ENCODE measurements around the gene MINPP1.
"Not testable (repeated sequence)": the region's sequence is repeated elsewhere in the genome, so short reads cannot be mapped to it uniquely, and the experiment has no call there.

The MINPP1 gene, protein sequence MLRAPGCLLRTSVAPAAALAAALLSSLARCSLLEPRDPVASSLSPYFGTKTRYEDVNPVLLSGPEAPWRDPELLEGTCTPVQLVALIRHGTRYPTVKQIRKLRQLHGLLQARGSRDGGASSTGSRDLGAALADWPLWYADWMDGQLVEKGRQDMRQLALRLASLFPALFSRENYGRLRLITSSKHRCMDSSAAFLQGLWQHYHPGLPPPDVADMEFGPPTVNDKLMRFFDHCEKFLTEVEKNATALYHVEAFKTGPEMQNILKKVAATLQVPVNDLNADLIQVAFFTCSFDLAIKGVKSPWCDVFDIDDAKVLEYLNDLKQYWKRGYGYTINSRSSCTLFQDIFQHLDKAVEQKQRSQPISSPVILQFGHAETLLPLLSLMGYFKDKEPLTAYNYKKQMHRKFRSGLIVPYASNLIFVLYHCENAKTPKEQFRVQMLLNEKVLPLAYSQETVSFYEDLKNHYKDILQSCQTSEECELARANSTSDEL

DNA sequence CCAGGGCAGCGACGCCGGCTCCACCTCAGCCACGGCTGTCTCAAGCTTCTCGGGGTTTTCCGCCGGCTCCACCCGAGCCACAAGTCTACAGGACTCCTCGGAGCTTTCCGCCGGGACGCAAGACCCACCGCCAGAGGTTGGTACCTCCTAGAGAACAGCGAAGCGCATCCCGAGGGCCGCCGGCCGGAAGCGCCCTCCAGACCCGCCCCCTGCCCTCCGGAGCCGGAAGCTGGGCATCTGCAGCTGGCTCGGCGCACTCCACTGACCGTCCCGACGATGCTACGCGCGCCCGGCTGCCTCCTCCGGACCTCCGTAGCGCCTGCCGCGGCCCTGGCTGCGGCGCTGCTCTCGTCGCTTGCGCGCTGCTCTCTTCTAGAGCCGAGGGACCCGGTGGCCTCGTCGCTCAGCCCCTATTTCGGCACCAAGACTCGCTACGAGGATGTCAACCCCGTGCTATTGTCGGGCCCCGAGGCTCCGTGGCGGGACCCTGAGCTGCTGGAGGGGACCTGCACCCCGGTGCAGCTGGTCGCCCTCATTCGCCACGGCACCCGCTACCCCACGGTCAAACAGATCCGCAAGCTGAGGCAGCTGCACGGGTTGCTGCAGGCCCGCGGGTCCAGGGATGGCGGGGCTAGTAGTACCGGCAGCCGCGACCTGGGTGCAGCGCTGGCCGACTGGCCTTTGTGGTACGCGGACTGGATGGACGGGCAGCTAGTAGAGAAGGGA, at the start of gene MINPP1:
TSS of gene MINPP1 (plus strand) at position 254 of the 726 bp plus-strand sequence. CDS start at position 277, 23 bp downstream.
- DNase-seq (ENCODE audit: low read depth in 2 of 2, low spot score in 1 of 2): peak; percentile 14 to 40

DNA sequence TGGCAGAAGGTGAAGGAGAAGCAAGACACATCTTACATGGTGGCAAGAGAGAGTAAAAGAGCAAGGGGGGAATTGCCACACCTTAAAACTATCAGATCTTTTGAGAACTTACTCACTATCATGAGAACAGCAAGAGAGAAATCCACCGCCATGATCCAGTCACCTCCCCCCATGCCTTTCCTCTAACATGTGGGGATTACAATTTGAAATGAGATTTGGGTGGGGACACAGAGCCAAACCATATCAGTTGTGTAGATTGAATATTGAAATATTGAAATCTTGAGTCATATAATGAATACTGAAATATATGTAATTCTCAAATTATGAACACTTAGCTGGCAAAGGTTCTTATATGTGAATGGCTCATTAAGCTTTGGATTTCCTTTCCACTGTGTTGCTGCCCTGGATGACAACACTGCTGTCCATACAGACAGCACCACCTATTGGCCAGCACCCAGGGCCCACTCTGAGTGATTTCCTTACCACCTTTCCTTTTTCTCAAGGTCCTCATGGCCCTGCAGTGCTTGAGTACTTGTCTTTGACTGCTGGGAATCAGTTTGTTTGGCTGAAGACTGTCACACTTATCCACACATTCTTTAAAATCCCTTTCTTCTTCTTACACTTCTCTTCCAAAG, 48.0 kb upstream of the MINPP1 start:
- DNase-seq (ENCODE audit: low read depth in 2 of 2, low spot score in 1 of 2): not testable (repeated sequence)

GRCh38 chr10:87461751-87462150, 42.9 kb upstream of the MINPP1 start:
- DNase-seq (ENCODE audit: low read depth in 2 of 2, low spot score in 1 of 2): not testable (repeated sequence)

- not testable (repeated sequence) for DNase-seq (ENCODE audit: low read depth in 2 of 2, low spot score in 1 of 2)
Measured at GRCh38 chr10:87466849-87467248, 37.8 kb upstream of the MINPP1 start.

GRCh38 chr10:87488733-87489132, 16.0 kb upstream of the MINPP1 start:
- not testable (repeated sequence) for DNase-seq (ENCODE audit: low read depth in 2 of 2, low spot score in 1 of 2)

GRCh38 chr10:87490285-87490684, 14.4 kb upstream of the MINPP1 start:
- not testable (repeated sequence) for DNase-seq (ENCODE audit: low read depth in 2 of 2, low spot score in 1 of 2)

DNA sequence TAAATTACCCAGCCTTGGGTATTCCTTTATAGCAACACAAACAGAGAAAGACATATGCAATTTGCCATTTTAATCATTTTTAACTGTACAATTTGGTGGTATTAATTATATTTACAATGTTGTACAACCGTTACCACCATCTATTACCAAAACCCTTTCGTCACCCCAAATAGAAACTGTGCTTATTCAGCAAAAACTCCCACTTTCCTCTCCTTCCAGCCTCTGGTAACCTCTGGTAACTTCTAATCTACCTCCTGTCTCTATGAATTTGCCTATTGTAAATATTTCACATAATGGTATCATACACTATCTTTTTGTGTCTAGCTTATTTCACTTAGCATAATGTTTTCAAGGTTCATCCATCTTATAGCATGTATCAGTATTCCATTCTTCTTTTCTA, 12.2 kb upstream of the MINPP1 start:
- not testable (repeated sequence) for DNase-seq (ENCODE audit: low read depth in 2 of 2, low spot score in 1 of 2)

DNA sequence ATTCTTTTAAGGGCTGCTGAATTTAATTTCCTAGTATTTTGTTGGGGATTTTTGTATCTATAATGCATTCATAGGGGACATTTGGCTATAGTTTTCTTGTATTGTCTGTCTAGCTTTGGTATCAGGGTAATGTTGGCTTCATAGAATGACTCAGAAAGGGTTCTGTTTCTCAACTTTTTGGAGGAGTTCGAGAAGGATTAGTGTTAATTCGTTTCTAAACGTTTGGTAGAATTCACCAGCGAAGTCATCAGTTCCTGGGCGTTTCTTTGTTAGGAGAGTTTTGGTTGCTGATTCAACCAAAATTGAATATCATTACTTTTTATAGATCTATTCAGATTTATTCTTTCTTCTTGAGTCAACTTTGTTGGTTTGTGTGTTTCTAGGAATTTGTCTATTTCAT, 9.2 kb upstream of the MINPP1 start:
- not testable (repeated sequence) for DNase-seq (ENCODE audit: low read depth in 2 of 2, low spot score in 1 of 2)

DNA sequence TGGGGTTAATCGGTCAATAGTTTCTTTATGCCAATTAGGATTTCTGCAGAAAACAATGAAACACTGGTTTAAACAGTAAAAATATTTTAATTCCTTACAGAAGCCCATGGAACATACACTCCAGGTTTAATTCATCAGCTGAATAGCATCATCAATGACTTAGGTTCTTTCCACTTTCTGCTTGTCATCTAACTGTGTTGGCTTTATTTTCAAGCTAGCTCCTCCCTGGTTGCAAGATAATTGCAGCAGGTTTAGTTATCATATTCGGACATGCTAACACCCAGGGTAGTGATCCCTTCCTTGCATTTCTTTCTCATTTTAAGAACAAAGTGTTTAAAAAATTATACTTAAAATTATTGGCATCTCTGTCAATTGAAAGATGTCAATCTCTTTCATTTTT, 7.3 kb upstream of the MINPP1 start:
- DNase-seq (ENCODE audit: low read depth in 2 of 2, low spot score in 1 of 2): not testable (repeated sequence)

DNA sequence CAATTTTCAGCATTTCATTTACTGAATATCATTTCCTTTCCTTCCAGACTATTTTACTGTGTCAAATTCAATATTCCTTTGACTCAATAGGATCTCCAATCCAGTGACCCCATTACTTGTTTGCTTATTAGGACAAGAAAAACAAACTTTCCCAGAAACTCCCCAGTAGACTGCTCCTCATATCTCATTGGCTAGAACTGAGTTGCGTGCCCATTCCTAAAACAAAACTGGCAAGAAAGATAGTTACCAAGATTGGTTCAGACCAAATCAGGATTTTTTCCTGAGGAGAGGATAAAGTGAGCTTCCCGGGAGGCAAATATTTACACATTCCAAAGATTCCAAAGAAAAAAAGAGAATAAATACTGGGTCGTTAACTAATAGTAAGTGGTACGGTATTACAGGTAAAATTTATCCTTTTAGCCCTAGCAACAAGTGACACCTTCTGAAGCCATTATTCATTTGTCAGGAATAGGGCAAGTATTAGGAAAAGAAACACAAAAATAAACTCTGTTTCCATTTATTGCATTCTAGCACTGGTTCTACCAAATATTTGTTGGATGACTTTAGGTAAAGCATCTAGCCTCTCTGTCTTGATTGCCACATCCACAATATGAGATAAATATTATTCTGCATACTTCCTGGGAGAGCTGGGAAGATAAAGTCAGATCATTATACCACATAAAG, 6.4 kb upstream of the MINPP1 start:
- not testable (repeated sequence) for DNase-seq (ENCODE audit: low read depth in 2 of 2, low spot score in 1 of 2)

- no peak for DNase-seq (ENCODE audit: low read depth in 2 of 2, low spot score in 1 of 2)
Measured at GRCh38 chr10:87500646-87501048, 4.0 kb upstream of the MINPP1 start.

- no peak for DNase-seq (ENCODE audit: low read depth in 2 of 2, low spot score in 1 of 2)
Measured at GRCh38 chr10:87503401-87503800, 1.3 kb upstream of the MINPP1 start.

GRCh38 chr10:87503886-87504285, 807 bp upstream of the MINPP1 start:
- DNase-seq (ENCODE audit: low read depth in 2 of 2, low spot score in 1 of 2): no peak

DNA sequence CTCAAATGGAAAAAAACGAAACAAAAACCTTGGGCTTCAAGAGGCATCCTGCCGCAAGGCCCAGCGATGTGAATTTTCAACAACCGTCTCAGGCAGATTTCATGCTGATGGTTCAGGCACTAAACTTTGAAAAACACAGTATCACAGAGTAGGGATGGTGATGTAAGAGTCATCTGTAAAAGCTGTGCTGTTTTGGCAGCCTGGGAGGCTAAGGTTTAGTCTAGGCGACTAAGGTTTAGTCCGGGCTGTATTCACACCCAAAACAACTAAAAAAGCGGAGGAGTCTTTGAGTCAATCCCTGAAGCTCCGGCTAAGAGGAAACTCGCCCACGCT, 420 bp upstream of the MINPP1 start:
- DNase-seq (ENCODE audit: low read depth in 2 of 2, low spot score in 1 of 2): no peak

GRCh38 chr10:87505366-87506111, 846 bp downstream of the MINPP1 start:
- peak; percentile 2 to 9 for DNase-seq (ENCODE audit: low read depth in 2 of 2, low spot score in 1 of 2)

DNA sequence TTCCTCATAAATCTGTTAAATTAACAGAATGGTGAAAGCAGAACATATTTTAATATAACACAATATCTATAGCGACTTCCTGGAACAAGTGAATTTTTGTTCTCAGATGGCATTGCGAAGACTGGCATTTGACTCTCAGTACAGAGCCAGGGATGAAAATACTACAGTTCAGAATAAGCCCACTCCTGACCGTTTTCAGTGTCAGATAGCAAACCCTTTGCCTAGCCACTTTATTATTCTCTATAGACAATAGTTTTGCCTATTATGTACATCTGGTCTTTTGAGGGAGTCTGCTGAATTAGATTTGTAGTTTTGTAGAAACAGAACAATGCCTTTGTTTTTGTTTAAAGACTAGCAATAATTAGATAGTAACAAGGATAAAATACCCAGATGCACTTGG, 2.3 kb downstream of the MINPP1 start:
- no peak for DNase-seq (ENCODE audit: low read depth in 2 of 2, low spot score in 1 of 2)

GRCh38 chr10:87507879-87508483, 3.3 kb downstream of the MINPP1 start:
- DNase-seq (ENCODE audit: low read depth in 2 of 2, low spot score in 1 of 2): no peak

- DNase-seq (ENCODE audit: low read depth in 2 of 2, low spot score in 1 of 2): no peak
Measured at GRCh38 chr10:87508837-87509236, 4.1 kb downstream of the MINPP1 start.

GRCh38 chr10:87510025-87510424, 5.3 kb downstream of the MINPP1 start:
- no peak for DNase-seq (ENCODE audit: low read depth in 2 of 2, low spot score in 1 of 2)

DNA sequence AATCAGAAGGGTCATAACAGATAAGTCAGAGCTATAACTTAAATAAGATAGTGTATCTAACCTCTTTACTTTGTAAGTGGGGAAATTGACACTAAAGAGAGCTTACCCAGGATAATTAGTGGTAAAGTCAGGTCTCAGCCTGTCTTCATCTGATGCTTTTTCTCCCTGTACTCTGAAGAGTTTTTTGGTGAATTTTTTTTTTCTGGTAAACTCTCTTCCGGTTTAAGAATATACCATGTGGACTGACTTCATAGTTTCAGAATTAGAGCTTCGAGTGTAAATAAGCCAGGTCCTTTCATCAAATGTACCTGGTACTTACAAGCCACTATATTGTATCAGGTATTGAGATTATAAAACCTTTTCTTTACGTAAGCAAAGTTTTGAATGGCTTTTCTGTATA, 6.8 kb downstream of the MINPP1 start:
- no peak for DNase-seq (ENCODE audit: low read depth in 2 of 2, low spot score in 1 of 2)

Data from stimulated activated CD8-positive, alpha-beta memory T cell treated with anti-CD3 and anti-CD28 coated beads, Interleukin-4, amount 100 ng/mL, for 1 hour (primary cell).